Right lobe of liver (tissue), 4 donors: ENCODE measurements around the gene CATSPERD.

Experiments used
- CTCF ChIP-seq, 4 donors: fragments of 200-600 bp in 3 of 4; fragments of 450-650 bp in 1 of 4; IDR thresholded peaks; one replicate each; pipeline versions ENCODE4 v1.5.1 to v1.8.0; 2016 to 2022; ENCODE audit warnings: antibody characterized with exemption in 4 of 4, mild to moderate bottlenecking in 2 of 4
- POLR2A ChIP-seq: fragments of 450-650 bp; IDR thresholded peaks from one replicate; pipeline ENCODE4 v1.6.1; 2017; ENCODE audit warnings: antibody characterized with exemption, mild to moderate bottlenecking
- donor health status: DM: no; HTN: no; CAD: no.
- donor health status: DM: no; HTN: no; CAD: no.
- donor health status: DM: no; HTN: yes; CAD: no.

- no peak for TF ChIP-seq CTCF (IDR thresholded peaks at IDR 0.05)
- TF ChIP-seq POLR2A = no peak
Measured at GRCh38 chr19:5767949-5768348, 47.5 kb downstream of the CATSPERD start.
